Liver (tissue), 9 donors: ENCODE measurements around the gene ALAS1. TPM values are rescaled to one million over a fixed set of nuclear protein-coding genes. Genes with fewer than 3 reads are reported as not detected.

Experiments
- DNase-seq: peaks from one replicate; pipeline ENCODE4 v3.0.0-alpha.2; 2017; ENCODE audit warnings: low spot score
- H3K27ac ChIP-seq, 2 donors: one replicate each; pipeline ENCODE4 v1.7.0; 2013; ENCODE audit warnings: inconsistent platforms in 2 of 2, low read length in 2 of 2, control low read depth in 1 of 2, low read depth in 1 of 2, mild to moderate bottlenecking in 1 of 2
- H3K27me3 ChIP-seq, 4 donors: one replicate each; pipeline versions ENCODE4 v1.6.1 to v1.7.0; 2013; ENCODE audit warnings: low read length in 3 of 4, inconsistent platforms in 1 of 4, mild to moderate bottlenecking in 1 of 4, moderate library complexity in 1 of 4; ENCODE audit not compliant: control insufficient read depth in 4 of 4, insufficient read depth in 4 of 4
- H3K36me3 ChIP-seq, 4 donors: one replicate each; pipeline versions ENCODE4 v1.6.1 to v1.7.0; 2013; ENCODE audit warnings: low read length in 3 of 4, mild to moderate bottlenecking in 3 of 4, low read depth in 1 of 4, moderate library complexity in 1 of 4; ENCODE audit not compliant: control insufficient read depth in 4 of 4, insufficient read depth in 3 of 4
- H3K4me1 ChIP-seq, 4 donors: one replicate each; pipeline versions ENCODE4 v1.6.1 to v1.7.0; 2013; ENCODE audit warnings: low read length in 3 of 4, mild to moderate bottlenecking in 3 of 4, moderate library complexity in 1 of 4; ENCODE audit not compliant: control insufficient read depth in 4 of 4, insufficient read depth in 4 of 4
- H3K4me3 ChIP-seq, 3 donors: one replicate each; pipeline versions ENCODE4 v1.6.1 to v1.7.0; 2013; ENCODE audit warnings: low read length in 3 of 3, control low read depth in 1 of 3, low read depth in 1 of 3, mild to moderate bottlenecking in 1 of 3
- H3K9ac ChIP-seq, 2 donors: one replicate each; pipeline ENCODE4 v1.7.0; 2013; ENCODE audit warnings: low read length in 2 of 2, mild to moderate bottlenecking in 2 of 2, moderate library complexity in 2 of 2, control low read depth in 1 of 2, low read depth in 1 of 2
- H3K9me3 ChIP-seq, 4 donors: one replicate each; pipeline versions ENCODE4 v1.6.1 to v1.7.0; 2013; ENCODE audit warnings: low read length in 3 of 4; ENCODE audit not compliant: control insufficient read depth in 4 of 4
- EGR1 ChIP-seq, 2 donors: IDR thresholded peaks; 2 replicates each; pipeline ENCODE4 v1.6.1; 2016 to 2018; ENCODE audit warnings: antibody characterized with exemption in 2 of 2, low read depth in 2 of 2
- GABPA ChIP-seq, 2 donors: IDR thresholded peaks in 1 of 2; conservative IDR thresholded peaks in 1 of 2; 2 replicates each; pipeline ENCODE4 v1.6.1; 2016; ENCODE audit warnings: antibody characterized with exemption in 2 of 2, mild to moderate bottlenecking in 1 of 2, moderate library complexity in 1 of 2
- HNF4A ChIP-seq, 2 donors: conservative IDR thresholded peaks; 2 replicates each; pipeline ENCODE4 v1.6.1; 2016; ENCODE audit warnings: antibody characterized with exemption in 2 of 2, mild to moderate bottlenecking in 2 of 2
- HNF4G ChIP-seq: IDR thresholded peaks from 2 replicates; pipeline ENCODE4 v1.6.1; 2016; ENCODE audit warnings: antibody characterized with exemption
- JUND ChIP-seq, 2 donors: IDR thresholded peaks; 2 replicates each; pipeline ENCODE4 v1.6.1; 2016; ENCODE audit warnings: antibody characterized with exemption in 2 of 2
- NR2F2 ChIP-seq: IDR thresholded peaks from 2 replicates; pipeline ENCODE4 v1.6.1; 2016; ENCODE audit warnings: antibody characterized with exemption
- RAD21 ChIP-seq, 2 donors: IDR thresholded peaks; 2 replicates each; pipeline ENCODE4 v1.6.1; 2016; ENCODE audit warnings: antibody characterized with exemption in 2 of 2, mild to moderate bottlenecking in 2 of 2
- RXRA ChIP-seq, 2 donors: IDR thresholded peaks; 2 replicates each; pipeline ENCODE4 v1.6.1; 2017 to 2018; ENCODE audit warnings: antibody characterized with exemption in 2 of 2, mild to moderate bottlenecking in 1 of 2
- TAF1 ChIP-seq: conservative IDR thresholded peaks from 2 replicates; pipeline ENCODE4 v1.6.1; 2016; ENCODE audit warnings: antibody characterized with exemption, mild to moderate bottlenecking
- YY1 ChIP-seq: IDR thresholded peaks from 2 replicates; pipeline ENCODE4 v1.6.1; 2016; ENCODE audit warnings: antibody characterized with exemption, mild to moderate bottlenecking
- WGBS: extraction: QIAGEN DNeasy Blood & Tissue Kit; methylation state at CpG from one replicate; pipeline ENCODE4 v1.1.7; 2013; 5-methylcytosine and 5-hydroxymethylcytosine counted together
- polyA plus RNA-seq, 2 donors: library from polyadenylated mRNA; stranded (reverse) in 1 of 2; unstranded in 1 of 2; fragments of 200-250 nt in 1 of 2; fragments of >200 nt in 1 of 2; fragmentation: Nextera tagmentation in 1 of 2; extraction: Ambion mirVana in 1 of 2; gene quantifications; one replicate each; pipeline versions ENCODE4 v1.2.1 to v1.2.3, GENCODE V29; 2013 to 2015
- total RNA-seq, 2 donors: library from RNA; depleted of rRNA; stranded (reverse); fragments of >200 nt; gene quantifications; one replicate each; pipeline ENCODE4 v1.2.3, GENCODE V29; 2014
- TF ChIP-seq, protein P1 (sequence below): IDR thresholded peaks from 2 replicates; pipeline ENCODE4 v1.6.1; 2016; ENCODE audit warnings: antibody characterized with exemption
- TF ChIP-seq, protein P2 (sequence below): IDR thresholded peaks from 2 replicates; pipeline ENCODE4 v1.6.1; 2016; ENCODE audit warnings: antibody characterized with exemption
- TF ChIP-seq, protein P3 (sequence below): IDR thresholded peaks from 2 replicates; pipeline ENCODE4 v1.6.1; 2016; ENCODE audit warnings: antibody characterized with exemption, mild to moderate bottlenecking
- donor health status: healthy.
- donor health status: healthy.
- donor health status: healthy.
- donor health status: healthy.
- donor health status: healthy.

ALAS1 gene
- total and polyA plus RNA-seq, 4 donors = 32.3 to 421 (median 137) TPM

DNA sequence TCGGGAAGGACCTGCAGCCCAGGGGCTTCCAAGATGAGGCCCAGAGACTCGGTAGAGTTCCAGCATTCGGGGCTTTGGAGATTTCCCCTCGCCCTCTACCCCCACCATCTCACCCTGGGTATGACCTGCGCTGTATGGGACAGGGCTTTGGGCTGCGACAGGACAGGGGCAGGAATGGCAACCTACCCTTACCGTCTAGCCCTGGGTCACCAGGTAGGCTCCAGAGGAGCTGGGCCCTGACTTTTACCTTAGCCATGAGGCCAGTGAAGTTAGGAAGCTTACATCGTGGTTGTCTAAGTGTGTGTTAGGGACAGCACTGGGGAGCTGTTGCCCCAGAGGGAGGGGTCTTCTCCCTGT, 48.3 kb downstream of the ALAS1 start (continued):
- TF ChIP-seq, protein P1, sequence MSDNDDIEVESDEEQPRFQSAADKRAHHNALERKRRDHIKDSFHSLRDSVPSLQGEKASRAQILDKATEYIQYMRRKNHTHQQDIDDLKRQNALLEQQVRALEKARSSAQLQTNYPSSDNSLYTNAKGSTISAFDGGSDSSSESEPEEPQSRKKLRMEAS = no peak
- TF ChIP-seq, protein P2, sequence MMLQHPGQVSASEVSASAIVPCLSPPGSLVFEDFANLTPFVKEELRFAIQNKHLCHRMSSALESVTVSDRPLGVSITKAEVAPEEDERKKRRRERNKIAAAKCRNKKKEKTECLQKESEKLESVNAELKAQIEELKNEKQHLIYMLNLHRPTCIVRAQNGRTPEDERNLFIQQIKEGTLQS = no peak
- TF ChIP-seq HNF4G = no peak
- TF ChIP-seq JUND (IDR thresholded peaks at IDR 0.05) = no peak
- TF ChIP-seq GABPA (IDR thresholded peaks at IDR 0.05 in 1 of 2, conservative IDR thresholded peaks at IDR 0.05 in 1 of 2) = no peak
- TF ChIP-seq NR2F2 = no peak
- TF ChIP-seq HNF4A (conservative IDR thresholded peaks at IDR 0.05) = no peak

DNA sequence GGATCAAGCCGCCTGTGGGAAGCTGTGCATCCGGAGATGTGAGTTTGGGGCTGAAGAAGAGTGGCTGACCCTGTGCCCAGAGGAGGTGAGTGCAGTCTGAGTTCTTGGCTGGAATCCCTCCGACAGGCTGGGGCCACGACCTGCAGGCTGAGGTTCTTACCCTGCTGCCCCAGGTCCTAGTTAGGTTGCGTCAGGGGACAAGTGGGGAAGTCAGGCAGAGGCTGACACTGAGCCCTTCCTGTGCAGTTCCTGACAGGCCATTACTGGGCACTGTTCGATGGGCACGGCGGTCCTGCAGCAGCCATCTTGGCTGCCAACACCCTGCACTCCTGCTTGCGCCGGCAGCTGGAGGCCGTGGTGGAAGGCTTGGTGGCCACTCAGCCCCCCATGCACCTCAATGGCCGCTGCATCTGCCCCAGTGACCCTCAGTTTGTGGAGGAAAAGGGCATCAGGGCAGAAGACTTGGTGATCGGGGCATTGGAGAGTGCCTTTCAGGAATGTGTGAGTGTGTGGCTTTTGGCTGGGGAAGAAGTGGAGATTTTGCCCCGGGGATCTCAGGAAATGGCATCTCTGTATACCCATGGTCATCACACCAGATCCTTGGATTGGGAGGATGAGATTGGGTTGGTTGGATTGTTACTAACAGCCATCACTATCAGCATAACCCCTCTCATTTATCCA, 48.9 kb downstream of the ALAS1 start:
- Histone ChIP-seq H3K27ac (peak overlapping the region; percentile 61 to 76), H3K27me3 (no peaks in the 10 kb centered on the region), H3K9me3 (no peaks in the 10 kb centered on the region), H3K36me3 (peaks cover 0 to 13% (median 4%) of the 10 kb centered on the region in 4 donors), H3K4me3 (no peak overlapping the region), H3K4me1 (peaks cover 3 to 23% (median 14%) of the 10 kb centered on the region in 4 donors), H3K9ac (no peak overlapping the region)
- DNase-seq = no peak
- TF ChIP-seq NR2F2 = peak; percentile 42
- TF ChIP-seq YY1 = peak; percentile 53
- no peak for TF ChIP-seq EGR1 (IDR thresholded peaks at IDR 0.05; ENCODE audit: low read depth in 2 of 2)
- TF ChIP-seq RXRA (IDR thresholded peaks at IDR 0.05) = peak; percentile 67 to 77
- TF ChIP-seq TAF1 = no peak
- TF ChIP-seq HNF4A (conservative IDR thresholded peaks at IDR 0.05) = peak; percentile 65 to 79
- WGBS = 61% methylated on average over 14 of the region's 14 CpGs

DNA sequence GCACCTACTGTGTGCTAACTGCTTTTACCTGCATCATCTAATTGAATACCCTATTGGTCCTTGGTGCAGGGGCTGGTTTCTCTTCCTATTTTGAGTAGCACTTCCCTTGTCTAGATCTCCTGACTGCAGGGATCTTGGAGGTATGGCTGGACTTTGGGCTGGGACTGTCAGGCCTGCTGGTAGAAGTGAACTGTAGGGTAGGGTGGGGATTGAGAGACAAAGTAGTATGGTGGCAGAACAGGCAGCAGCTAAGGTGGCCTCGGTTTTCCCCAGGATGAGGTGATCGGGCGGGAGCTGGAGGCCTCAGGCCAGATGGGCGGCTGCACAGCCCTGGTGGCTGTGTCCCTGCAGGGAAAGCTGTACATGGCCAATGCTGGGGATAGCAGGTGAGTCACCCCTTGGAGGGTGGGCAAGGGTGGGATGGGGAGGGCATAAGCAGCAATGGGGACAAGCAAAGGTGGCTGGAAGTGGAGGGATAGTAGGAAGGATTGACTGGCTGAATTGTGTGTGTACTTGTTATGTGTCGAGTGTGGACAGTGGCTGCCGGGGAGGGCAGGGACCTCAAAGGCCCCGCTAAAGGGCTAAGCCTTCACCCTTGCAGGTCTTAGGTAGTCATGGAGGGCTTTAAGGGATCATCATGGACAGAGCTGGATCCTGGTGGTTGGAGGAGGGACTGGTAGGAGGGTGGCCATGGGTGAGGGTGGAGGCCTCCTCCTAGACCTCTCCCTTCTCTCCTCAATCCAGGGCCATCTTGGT, 49.6 kb downstream of the ALAS1 start:
- no peak for TF ChIP-seq GABPA (IDR thresholded peaks at IDR 0.05 in 1 of 2, conservative IDR thresholded peaks at IDR 0.05 in 1 of 2)
- TF ChIP-seq, protein P3, sequence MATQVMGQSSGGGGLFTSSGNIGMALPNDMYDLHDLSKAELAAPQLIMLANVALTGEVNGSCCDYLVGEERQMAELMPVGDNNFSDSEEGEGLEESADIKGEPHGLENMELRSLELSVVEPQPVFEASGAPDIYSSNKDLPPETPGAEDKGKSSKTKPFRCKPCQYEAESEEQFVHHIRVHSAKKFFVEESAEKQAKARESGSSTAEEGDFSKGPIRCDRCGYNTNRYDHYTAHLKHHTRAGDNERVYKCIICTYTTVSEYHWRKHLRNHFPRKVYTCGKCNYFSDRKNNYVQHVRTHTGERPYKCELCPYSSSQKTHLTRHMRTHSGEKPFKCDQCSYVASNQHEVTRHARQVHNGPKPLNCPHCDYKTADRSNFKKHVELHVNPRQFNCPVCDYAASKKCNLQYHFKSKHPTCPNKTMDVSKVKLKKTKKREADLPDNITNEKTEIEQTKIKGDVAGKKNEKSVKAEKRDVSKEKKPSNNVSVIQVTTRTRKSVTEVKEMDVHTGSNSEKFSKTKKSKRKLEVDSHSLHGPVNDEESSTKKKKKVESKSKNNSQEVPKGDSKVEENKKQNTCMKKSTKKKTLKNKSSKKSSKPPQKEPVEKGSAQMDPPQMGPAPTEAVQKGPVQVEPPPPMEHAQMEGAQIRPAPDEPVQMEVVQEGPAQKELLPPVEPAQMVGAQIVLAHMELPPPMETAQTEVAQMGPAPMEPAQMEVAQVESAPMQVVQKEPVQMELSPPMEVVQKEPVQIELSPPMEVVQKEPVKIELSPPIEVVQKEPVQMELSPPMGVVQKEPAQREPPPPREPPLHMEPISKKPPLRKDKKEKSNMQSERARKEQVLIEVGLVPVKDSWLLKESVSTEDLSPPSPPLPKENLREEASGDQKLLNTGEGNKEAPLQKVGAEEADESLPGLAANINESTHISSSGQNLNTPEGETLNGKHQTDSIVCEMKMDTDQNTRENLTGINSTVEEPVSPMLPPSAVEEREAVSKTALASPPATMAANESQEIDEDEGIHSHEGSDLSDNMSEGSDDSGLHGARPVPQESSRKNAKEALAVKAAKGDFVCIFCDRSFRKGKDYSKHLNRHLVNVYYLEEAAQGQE = no peak
- TF ChIP-seq RXRA (IDR thresholded peaks at IDR 0.05) = no peak
- no peak for TF ChIP-seq RAD21 (IDR thresholded peaks at IDR 0.05)
- Histone ChIP-seq H3K4me1 (peaks cover 3 to 23% (median 14%) of the 10 kb centered on the region in 4 donors), H3K27ac (peak overlapping the region in 1 of 2 donors; percentile 76), H3K4me3 (no peak overlapping the region), H3K27me3 (no peaks in the 10 kb centered on the region), H3K9ac (no peak overlapping the region), H3K9me3 (no peaks in the 10 kb centered on the region), H3K36me3 (peaks cover 0 to 13% (median 4%) of the 10 kb centered on the region in 4 donors)
- DNase-seq = no peak
- WGBS = 94% methylated on average over 7 of the region's 7 CpGs
